Fibroblast of peridontal ligament (primary cell): ENCODE data around the gene TMEM221.
"Not testable (repeated sequence)": the region's sequence is repeated elsewhere in the genome, so short reads cannot be mapped to it uniquely, and the experiment has no call there.

Source experiments
- DNase-seq: peaks from one replicate; pipeline ENCODE4 v3.0.0-alpha.2; 2010; ENCODE audit errors: extremely low read depth

Gene TMEM221

GRCh38 chr19:17448131-17448967 is at the start of gene TMEM221:
Gene TMEM221 (minus strand): TSS chr19:17448668. CDS start chr19:17448462, 206 bp downstream.
- DNase-seq, result no peak

- DNase-seq, result no peak
These were observed 48.8 kb upstream of the TMEM221 start for GRCh38 chr19:17497149-17497798.

GRCh38 chr19:17496337-17496997 is 48.0 kb upstream of the TMEM221 start:
- DNase-seq, result peak; percentile 52

GRCh38 chr19:17495639-17496296 is 47.3 kb upstream of the TMEM221 start:
- DNase-seq, result no peak

- no peak for DNase-seq
These were observed 42.8 kb upstream of the TMEM221 start for GRCh38 chr19:17491287-17491686.

GRCh38 chr19:17490411-17490810 is 41.9 kb upstream of the TMEM221 start:
- DNase-seq, result no peak

GRCh38 chr19:17489392-17490030 is 41.0 kb upstream of the TMEM221 start:
- DNase-seq, result no peak

GRCh38 chr19:17488593-17489391 is 40.3 kb upstream of the TMEM221 start:
- no peak for DNase-seq

- no peak for DNase-seq
These were observed 39.0 kb upstream of the TMEM221 start for GRCh38 chr19:17487284-17488121.

- no peak for DNase-seq
These were observed 38.2 kb upstream of the TMEM221 start for GRCh38 chr19:17486545-17487240.

- DNase-seq, result no peak
These were observed 36.2 kb upstream of the TMEM221 start for GRCh38 chr19:17484520-17485185.

GRCh38 chr19:17483605-17484002 is 35.1 kb upstream of the TMEM221 start:
- DNase-seq, result no peak

- DNase-seq, result no peak
These were observed 34.6 kb upstream of the TMEM221 start for GRCh38 chr19:17482877-17483604.

GRCh38 chr19:17481986-17482385 is 33.5 kb upstream of the TMEM221 start:
- DNase-seq, result no peak

GRCh38 chr19:17479325-17479791 is 30.9 kb upstream of the TMEM221 start:
- peak; percentile 79 for DNase-seq

GRCh38 chr19:17475541-17476115 is 27.2 kb upstream of the TMEM221 start:
- peak; percentile 43 for DNase-seq

- DNase-seq, result not testable (repeated sequence)
These were observed 26.6 kb upstream of the TMEM221 start for GRCh38 chr19:17475011-17475540.
